ENCODE results near the gene ABCG1.

DNA sequence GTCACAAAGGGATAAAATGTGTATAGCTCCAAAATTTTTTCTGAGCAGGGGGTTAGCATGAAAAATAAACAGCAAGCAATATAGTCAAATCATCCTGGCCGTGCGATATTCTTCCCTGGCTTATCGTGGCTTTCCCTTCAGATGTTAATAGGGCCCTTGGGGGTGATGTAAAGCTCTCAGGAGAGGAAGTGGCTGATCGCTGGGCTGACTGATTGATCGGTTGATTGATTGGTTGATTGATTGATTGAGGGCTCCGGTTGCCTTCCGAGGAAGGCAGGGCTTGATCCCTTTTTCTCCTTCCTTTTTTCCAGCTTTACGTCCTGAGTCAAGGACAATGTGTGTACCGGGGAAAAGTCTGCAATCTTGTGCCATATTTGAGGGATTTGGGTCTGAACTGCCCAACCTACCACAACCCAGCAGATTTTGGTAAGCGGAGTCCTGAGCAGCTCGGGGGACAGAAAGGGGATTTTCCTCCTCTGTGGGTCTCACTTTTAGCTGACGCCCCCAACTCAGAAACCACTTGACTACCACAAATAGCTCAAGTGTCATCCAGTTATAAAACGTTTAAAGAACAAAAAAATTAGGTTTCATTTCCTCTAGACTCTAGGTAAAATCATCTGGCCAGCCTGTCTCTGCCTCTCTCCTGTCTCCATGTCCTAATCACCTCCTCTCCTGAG is 66.8 kb downstream of the ABCG1 start:
- TF ChIP-seq POLR2AphosphoS5 (IDR thresholded peaks at IDR 0.05) = no peak
- TF ChIP-seq, protein P1, sequence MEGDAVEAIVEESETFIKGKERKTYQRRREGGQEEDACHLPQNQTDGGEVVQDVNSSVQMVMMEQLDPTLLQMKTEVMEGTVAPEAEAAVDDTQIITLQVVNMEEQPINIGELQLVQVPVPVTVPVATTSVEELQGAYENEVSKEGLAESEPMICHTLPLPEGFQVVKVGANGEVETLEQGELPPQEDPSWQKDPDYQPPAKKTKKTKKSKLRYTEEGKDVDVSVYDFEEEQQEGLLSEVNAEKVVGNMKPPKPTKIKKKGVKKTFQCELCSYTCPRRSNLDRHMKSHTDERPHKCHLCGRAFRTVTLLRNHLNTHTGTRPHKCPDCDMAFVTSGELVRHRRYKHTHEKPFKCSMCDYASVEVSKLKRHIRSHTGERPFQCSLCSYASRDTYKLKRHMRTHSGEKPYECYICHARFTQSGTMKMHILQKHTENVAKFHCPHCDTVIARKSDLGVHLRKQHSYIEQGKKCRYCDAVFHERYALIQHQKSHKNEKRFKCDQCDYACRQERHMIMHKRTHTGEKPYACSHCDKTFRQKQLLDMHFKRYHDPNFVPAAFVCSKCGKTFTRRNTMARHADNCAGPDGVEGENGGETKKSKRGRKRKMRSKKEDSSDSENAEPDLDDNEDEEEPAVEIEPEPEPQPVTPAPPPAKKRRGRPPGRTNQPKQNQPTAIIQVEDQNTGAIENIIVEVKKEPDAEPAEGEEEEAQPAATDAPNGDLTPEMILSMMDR (IDR thresholded peaks at IDR 0.05) = no peak
